ENCODE measurements around the gene FAM13A.

FAM13A gene

DNA sequence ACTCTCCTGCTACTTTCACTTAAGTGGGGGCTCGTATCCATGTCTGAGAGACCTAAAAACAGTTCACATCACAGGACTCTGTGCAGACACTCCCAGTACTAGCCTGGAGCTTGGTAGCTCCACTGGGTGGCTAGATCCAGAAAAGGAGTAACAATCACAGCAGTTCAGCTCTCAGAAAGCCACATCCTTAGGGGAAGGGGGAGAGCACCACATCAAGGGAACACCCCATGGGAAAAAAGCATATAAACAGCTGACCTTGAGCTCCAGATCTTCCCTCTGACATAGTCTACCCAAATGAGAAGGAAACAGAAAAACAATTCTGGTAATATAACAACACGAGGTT lies 175.8 kb downstream of the FAM13A start:
- no peak for TF ChIP-seq TAF1 (IDR thresholded peaks at IDR 0.05; ENCODE audit: low read depth, low read length)
- no peak for TF ChIP-seq PAX5 (IDR thresholded peaks at IDR 0.05; ENCODE audit: insufficient read depth, low read length, severe bottlenecking)
- DNase-seq (ENCODE audit: insufficient read length, low spot score) (no peak), FAIRE-seq (no peak)

DNA sequence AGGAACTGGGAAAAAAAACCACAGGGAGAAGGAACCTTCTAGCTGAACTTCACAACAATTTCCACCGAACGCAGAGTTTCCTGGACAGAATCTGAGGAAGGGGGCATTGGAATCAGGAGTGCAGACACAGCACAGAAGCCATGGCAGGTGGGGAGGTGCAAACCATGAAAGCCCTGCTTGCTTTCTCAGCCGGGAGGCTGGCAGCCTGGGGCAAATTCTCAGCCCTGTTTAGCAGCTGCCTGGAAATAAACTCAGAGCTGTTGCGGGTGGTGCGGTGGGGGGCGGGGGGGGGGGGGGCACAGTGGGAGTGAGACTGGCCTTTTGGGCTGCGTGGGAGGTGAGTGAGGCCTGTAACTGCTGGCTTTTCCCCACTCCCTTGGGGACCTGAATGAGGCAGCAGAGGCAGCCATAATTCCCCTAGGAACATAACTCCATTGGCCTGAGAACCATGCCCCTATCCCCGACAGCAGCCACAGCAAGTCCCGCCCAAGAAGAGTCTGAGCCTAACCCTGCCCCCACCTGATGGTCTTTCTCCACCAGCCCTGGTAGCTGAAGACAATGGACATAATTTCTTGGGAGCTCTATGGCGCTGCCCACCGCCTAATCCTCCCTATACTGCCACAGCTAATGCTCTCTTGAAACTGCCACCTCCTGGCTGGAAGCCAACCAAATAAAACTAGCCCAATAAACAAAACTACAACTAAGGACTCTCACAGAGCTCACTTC lies 176.3 kb downstream of the FAM13A start:
- DNase-seq (ENCODE audit: insufficient read length, low spot score) (no peak), FAIRE-seq (no peak)
- TF ChIP-seq POLR2AphosphoS5 (IDR thresholded peaks at IDR 0.05; ENCODE audit: low read depth, low read length) (no peak), POU2F2 (IDR thresholded peaks at IDR 0.05; ENCODE audit: low read depth, low read length) (no peak), SPI1 (IDR thresholded peaks at IDR 0.05; ENCODE audit: low read depth, low read length) (no peak), POLR2A (IDR thresholded peaks at IDR 0.05; ENCODE audit: low read depth, low read length) (no peak), PAX5 (IDR thresholded peaks at IDR 0.05; ENCODE audit: insufficient read depth, low read length, severe bottlenecking) (no peak), TAF1 (IDR thresholded peaks at IDR 0.05; ENCODE audit: low read depth, low read length) (no peak)

DNA sequence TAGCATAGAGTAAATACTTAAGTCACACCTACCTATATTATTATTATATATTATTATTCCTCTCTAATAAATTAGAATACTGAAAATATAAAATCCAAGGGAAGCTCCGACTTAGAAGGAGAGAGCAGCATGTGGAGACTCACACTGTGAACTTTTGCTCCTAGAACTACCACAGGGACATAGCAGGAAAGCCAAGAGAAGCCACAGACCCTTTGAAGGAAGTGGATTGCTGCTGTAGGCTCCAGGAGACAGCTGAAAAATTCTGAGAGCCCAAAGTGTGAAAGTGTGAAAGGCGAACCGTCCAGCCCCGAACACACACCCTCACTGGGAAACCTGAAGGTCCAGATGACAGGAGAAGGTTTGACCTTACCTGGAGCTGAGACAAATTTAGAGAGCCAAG lies 177.0 kb downstream of the FAM13A start:
- DNase-seq (ENCODE audit: insufficient read length, low spot score), result no peak
- TF ChIP-seq POU2F2 (IDR thresholded peaks at IDR 0.05; ENCODE audit: low read depth, low read length), result no peak
- no peak for TF ChIP-seq POLR2AphosphoS5 (IDR thresholded peaks at IDR 0.05; ENCODE audit: low read depth, low read length)
- TF ChIP-seq POLR2A (IDR thresholded peaks at IDR 0.05; ENCODE audit: low read depth, low read length), result no peak
- no peak for TF ChIP-seq SPI1 (IDR thresholded peaks at IDR 0.05; ENCODE audit: low read depth, low read length)
- no peak for TF ChIP-seq TAF1 (IDR thresholded peaks at IDR 0.05; ENCODE audit: low read depth, low read length)
- FAIRE-seq, result no peak

DNA sequence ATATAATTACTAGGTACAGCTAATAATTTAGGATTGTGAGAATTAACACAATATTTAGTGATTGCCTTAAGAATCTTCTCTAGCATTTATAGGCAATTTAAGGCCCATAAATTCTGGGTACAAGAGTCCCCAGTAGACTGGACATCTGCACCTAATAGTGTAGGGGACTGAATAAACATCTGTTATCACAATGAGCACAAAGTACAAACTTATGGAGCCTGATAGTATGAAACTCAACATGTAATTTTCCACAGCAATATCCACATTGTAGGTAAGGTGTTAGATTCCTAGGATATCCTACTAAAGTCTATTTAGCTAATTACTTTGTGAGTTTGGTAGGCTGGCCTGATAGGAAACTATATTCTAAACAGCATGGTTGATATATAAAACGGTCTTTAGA lies 178.3 kb downstream of the FAM13A start:
- no peak for DNase-seq (ENCODE audit: insufficient read length, low spot score)
- FAIRE-seq, result no peak

DNA sequence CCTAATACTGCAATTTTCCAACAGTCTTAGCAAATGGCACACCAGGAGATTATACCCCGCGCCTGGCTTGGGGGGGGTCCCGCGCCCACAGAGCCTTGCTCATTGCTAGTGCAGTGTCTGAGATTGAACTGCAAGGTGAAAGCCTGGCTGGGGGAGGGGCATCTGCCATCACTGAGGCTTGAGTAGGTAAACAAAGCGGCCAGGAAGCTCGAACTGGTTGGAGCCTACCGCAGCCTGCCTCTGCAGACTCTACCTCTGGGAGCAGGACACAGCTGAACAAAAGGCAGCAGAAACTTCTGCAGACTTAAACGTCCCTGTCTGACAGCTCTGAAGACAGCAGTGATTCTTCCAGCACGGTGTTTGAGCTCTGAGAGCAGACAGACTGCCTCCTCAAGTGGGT lies 186.6 kb downstream of the FAM13A start:
- no peak for TF ChIP-seq POU2F2 (IDR thresholded peaks at IDR 0.05; ENCODE audit: low read depth, low read length)
- no peak for TF ChIP-seq POLR2A (IDR thresholded peaks at IDR 0.05; ENCODE audit: low read depth, low read length)
- no peak for TF ChIP-seq SPI1 (IDR thresholded peaks at IDR 0.05; ENCODE audit: low read depth, low read length)
- TF ChIP-seq POLR2AphosphoS5 (IDR thresholded peaks at IDR 0.05; ENCODE audit: low read depth, low read length), result no peak
- TF ChIP-seq TAF1 (IDR thresholded peaks at IDR 0.05; ENCODE audit: low read depth, low read length), result no peak
- TF ChIP-seq PAX5 (IDR thresholded peaks at IDR 0.05; ENCODE audit: insufficient read depth, low read length, severe bottlenecking), result no peak
- DNase-seq (ENCODE audit: insufficient read length, low spot score) (no peak), FAIRE-seq (no peak)

More for the DNA sequence above, 178.3 kb downstream of the FAM13A start:
- TF ChIP-seq TAF1 (IDR thresholded peaks at IDR 0.05; ENCODE audit: low read depth, low read length) (no peak), POU2F2 (IDR thresholded peaks at IDR 0.05; ENCODE audit: low read depth, low read length) (no peak), POLR2A (IDR thresholded peaks at IDR 0.05; ENCODE audit: low read depth, low read length) (no peak), POLR2AphosphoS5 (IDR thresholded peaks at IDR 0.05; ENCODE audit: low read depth, low read length) (no peak), SPI1 (IDR thresholded peaks at IDR 0.05; ENCODE audit: low read depth, low read length) (no peak)

DNA sequence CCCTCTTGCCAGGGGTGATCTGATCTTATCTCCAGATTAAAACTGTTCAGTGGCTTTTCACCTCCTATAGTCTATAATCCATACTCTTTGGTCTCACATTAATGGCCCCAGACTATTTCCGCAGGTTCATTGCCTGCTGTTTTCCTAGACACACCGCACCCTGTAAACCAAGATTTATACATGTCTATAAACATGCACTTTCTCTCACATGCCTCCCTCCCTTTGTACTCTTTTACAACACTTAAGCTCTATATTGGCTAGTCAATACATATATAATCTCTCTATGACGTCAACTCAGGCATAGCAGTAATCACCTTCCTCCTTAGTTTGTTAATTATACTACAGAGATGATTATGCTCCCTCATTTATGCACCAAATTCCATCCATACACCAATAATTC lies 188.5 kb downstream of the FAM13A start:
- TF ChIP-seq PAX5 (IDR thresholded peaks at IDR 0.05; ENCODE audit: insufficient read depth, low read length, severe bottlenecking) (no peak), POLR2A (IDR thresholded peaks at IDR 0.05; ENCODE audit: low read depth, low read length) (no peak), TAF1 (IDR thresholded peaks at IDR 0.05; ENCODE audit: low read depth, low read length) (no peak), POLR2AphosphoS5 (IDR thresholded peaks at IDR 0.05; ENCODE audit: low read depth, low read length) (no peak), SPI1 (IDR thresholded peaks at IDR 0.05; ENCODE audit: low read depth, low read length) (no peak), POU2F2 (IDR thresholded peaks at IDR 0.05; ENCODE audit: low read depth, low read length) (no peak)
- DNase-seq (ENCODE audit: insufficient read length, low spot score), result no peak
- FAIRE-seq, result no peak

DNA sequence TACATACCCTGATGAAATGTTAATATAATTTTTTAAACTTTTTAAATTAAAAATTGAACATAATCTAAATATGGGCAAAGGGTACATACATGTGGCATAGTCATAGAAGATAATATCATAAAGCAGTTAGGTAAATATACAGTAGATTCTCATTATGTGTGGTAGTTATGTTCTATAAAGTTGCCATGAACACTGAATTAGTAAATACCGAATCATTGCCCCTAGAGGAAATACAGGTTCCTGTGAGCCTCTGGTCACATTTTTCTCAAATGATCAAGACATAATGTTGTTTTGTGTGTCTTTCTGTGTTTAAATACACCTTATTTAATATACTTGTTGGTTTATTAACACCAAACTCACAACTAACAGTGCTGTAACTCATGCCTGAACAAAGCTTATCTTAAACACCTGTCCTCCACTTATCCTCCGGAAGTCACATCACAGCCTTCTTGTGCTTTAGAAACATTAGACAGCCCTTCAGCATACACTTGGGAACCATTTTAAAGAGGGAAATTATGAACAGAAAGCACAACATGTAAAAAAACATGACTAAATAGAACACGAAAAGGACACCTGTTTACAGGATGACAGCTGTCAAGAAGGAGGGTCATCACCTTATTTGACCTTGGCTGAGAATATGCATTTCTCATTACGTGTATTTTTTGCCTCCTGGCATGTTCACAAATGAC lies 190.0 kb downstream of the FAM13A start:
- no peak for FAIRE-seq

DNA sequence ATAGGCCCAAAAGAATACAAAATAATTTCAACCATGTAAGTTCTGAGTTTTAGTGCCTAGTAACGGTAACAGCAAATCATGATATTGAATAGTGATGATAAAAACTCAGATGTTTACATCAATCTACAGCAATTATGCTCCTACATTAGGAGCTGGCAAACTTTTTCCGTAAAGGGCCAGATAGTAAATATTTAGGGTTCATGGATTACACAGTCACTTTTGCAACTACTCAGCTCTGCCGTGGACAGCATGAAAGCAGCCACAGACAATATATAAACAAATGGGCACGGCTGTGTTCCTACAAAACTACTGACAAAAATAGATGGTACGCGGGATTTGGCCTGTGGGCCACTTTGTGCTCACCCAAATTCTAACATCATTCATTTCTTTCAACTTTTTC lies 191.5 kb downstream of the FAM13A start:
- TF ChIP-seq SPI1 (IDR thresholded peaks at IDR 0.05; ENCODE audit: low read depth, low read length), result no peak
- TF ChIP-seq PAX5 (IDR thresholded peaks at IDR 0.05; ENCODE audit: insufficient read depth, low read length, severe bottlenecking), result no peak
- TF ChIP-seq POLR2AphosphoS5 (IDR thresholded peaks at IDR 0.05; ENCODE audit: low read depth, low read length), result no peak
- TF ChIP-seq POU2F2 (IDR thresholded peaks at IDR 0.05; ENCODE audit: low read depth, low read length), result no peak
- TF ChIP-seq TAF1 (IDR thresholded peaks at IDR 0.05; ENCODE audit: low read depth, low read length), result no peak
- no peak for TF ChIP-seq POLR2A (IDR thresholded peaks at IDR 0.05; ENCODE audit: low read depth, low read length)
- DNase-seq (ENCODE audit: insufficient read length, low spot score) (no peak), FAIRE-seq (no peak)

More for the DNA sequence above, 190.0 kb downstream of the FAM13A start:
- no peak for DNase-seq (ENCODE audit: insufficient read length, low spot score)
- TF ChIP-seq POLR2AphosphoS5 (IDR thresholded peaks at IDR 0.05; ENCODE audit: low read depth, low read length), result no peak
- TF ChIP-seq POU2F2 (IDR thresholded peaks at IDR 0.05; ENCODE audit: low read depth, low read length), result no peak
- TF ChIP-seq PAX5 (IDR thresholded peaks at IDR 0.05; ENCODE audit: insufficient read depth, low read length, severe bottlenecking), result no peak
- TF ChIP-seq POLR2A (IDR thresholded peaks at IDR 0.05; ENCODE audit: low read depth, low read length), result no peak
- TF ChIP-seq TAF1 (IDR thresholded peaks at IDR 0.05; ENCODE audit: low read depth, low read length), result no peak
- no peak for TF ChIP-seq SPI1 (IDR thresholded peaks at IDR 0.05; ENCODE audit: low read depth, low read length)

DNA sequence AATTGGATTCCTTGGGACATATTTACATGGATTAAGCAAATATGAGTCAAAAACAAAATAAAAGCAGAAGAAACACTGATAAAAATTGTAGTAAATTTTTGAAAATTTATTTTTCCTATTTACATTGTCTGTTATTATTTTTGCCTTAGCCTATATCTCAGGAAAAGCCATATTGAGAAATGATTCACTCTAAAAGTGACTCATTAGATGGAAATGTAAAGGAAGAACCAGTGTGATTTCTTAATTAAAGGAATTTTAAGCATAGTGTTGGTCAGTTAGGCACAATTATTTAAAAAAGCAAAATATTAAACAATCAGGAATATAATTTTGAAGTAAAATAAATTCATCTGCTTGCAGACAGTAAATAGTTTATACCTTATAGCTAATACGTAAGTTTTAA lies 191.9 kb downstream of the FAM13A start:
- FAIRE-seq (no peak), DNase-seq (ENCODE audit: insufficient read length, low spot score) (no peak)
- TF ChIP-seq POLR2A (IDR thresholded peaks at IDR 0.05; ENCODE audit: low read depth, low read length) (no peak), TAF1 (IDR thresholded peaks at IDR 0.05; ENCODE audit: low read depth, low read length) (no peak), POU2F2 (IDR thresholded peaks at IDR 0.05; ENCODE audit: low read depth, low read length) (no peak), PAX5 (IDR thresholded peaks at IDR 0.05; ENCODE audit: insufficient read depth, low read length, severe bottlenecking) (no peak), POLR2AphosphoS5 (IDR thresholded peaks at IDR 0.05; ENCODE audit: low read depth, low read length) (no peak), SPI1 (IDR thresholded peaks at IDR 0.05; ENCODE audit: low read depth, low read length) (no peak)

All from GM12891 (cell line).